Liver (tissue), 3 donors: ENCODE data around the gene MAP3K10.

ENCODE experiments used
- CTCF ChIP-seq: fragments of 150-350 bp; IDR thresholded peaks from 2 replicates; pipeline ENCODE4 v1.5.1; 2017; ENCODE audit warnings: improper control_type of control experiment, low read depth, low read length; ENCODE audit not compliant: missing input control
- MAX ChIP-seq: IDR thresholded peaks from 2 replicates; pipeline ENCODE4 v1.6.1; 2016; ENCODE audit warnings: antibody characterized with exemption
- RAD21 ChIP-seq, 2 donors: IDR thresholded peaks; 2 replicates each; pipeline ENCODE4 v1.6.1; 2016; ENCODE audit warnings: antibody characterized with exemption in 2 of 2, mild to moderate bottlenecking in 2 of 2
- REST ChIP-seq: IDR thresholded peaks from 2 replicates; pipeline ENCODE4 v1.6.1; 2016; ENCODE audit warnings: antibody characterized with exemption, mild to moderate bottlenecking
- donor health status: healthy.
- donor health status: healthy.

GRCh38 chr19:40141551-40141950 lies 49.7 kb upstream of the MAP3K10 start:
- no peak for TF ChIP-seq CTCF
- no peak for TF ChIP-seq RAD21 (IDR thresholded peaks at IDR 0.05)
- no peak for TF ChIP-seq REST
- no peak for TF ChIP-seq MAX
